Hepatocyte (in vitro differentiated cells): ENCODE results near the gene ACOXL. TPM values are rescaled to one million over a fixed set of nuclear protein-coding genes. Genes with fewer than 3 reads are reported as not detected.
A peak's percentile ranks its signal among the peaks of the same experiment; 100 is the strongest.

Source experiments
- DNase-seq: peaks from one replicate; pipeline ENCODE4 v3.0.0-alpha.2; 2016; ENCODE audit warnings: low spot score
- H2AFZ ChIP-seq: fragments of 200-600 bp; sonication (generic); 2 replicates; pipeline ENCODE4 v1.6.0; 2016; ENCODE audit warnings: antibody characterized with exemption, mild to moderate bottlenecking
- H3K27ac ChIP-seq: fragments of 200-600 bp; sonication (generic); 2 replicates; pipeline ENCODE4 v1.5.1; 2016; ENCODE audit warnings: mild to moderate bottlenecking
- H3K27me3 ChIP-seq: fragments of 200-600 bp; sonication (generic); 2 replicates; pipeline ENCODE4 v1.6.1; 2016
- H3K36me3 ChIP-seq: fragments of 200-600 bp; sonication (generic); replicated peaks from 2 replicates; pipeline ENCODE4 v1.5.1; 2016; ENCODE audit warnings: low read depth; ENCODE audit not compliant: insufficient read depth
- H3K4me1 ChIP-seq: fragments of 200-600 bp; sonication (generic); 2 replicates; pipeline ENCODE4 v1.5.1; 2016; ENCODE audit warnings: mild to moderate bottlenecking, moderate library complexity; ENCODE audit not compliant: insufficient read depth
- H3K4me2 ChIP-seq: fragments of 200-600 bp; sonication (generic); 2 replicates; pipeline ENCODE4 v1.6.0; 2016
- H3K4me3 ChIP-seq: fragments of 200-600 bp; sonication (generic); 2 replicates; pipeline ENCODE4 v1.5.1; 2016; ENCODE audit warnings: mild to moderate bottlenecking
- H3K79me2 ChIP-seq: fragments of 200-600 bp; sonication (generic); 2 replicates; pipeline ENCODE4 v1.6.0; 2017; ENCODE audit warnings: mild to moderate bottlenecking
- H3K9me2 ChIP-seq: fragments of 200-600 bp; sonication (generic); replicated peaks from 2 replicates; pipeline ENCODE4 v1.6.0; 2017; ENCODE audit warnings: mild to moderate bottlenecking; ENCODE audit not compliant: insufficient read depth
- H3K9me3 ChIP-seq: fragments of 200-600 bp; sonication (generic); 2 replicates; pipeline ENCODE4 v1.5.1; 2016; ENCODE audit warnings: low read depth, mild to moderate bottlenecking
- H4K20me1 ChIP-seq: fragments of 200-600 bp; sonication (generic); 2 replicates; pipeline ENCODE4 v1.6.0; 2016; ENCODE audit warnings: mild to moderate bottlenecking; ENCODE audit not compliant: insufficient read depth, poor library complexity, severe bottlenecking
- EZH2 ChIP-seq: fragments of 200-600 bp; sonication (generic); IDR thresholded peaks from 2 replicates; pipeline ENCODE4 v1.6.1; 2016; ENCODE audit warnings: antibody characterized with exemption, mild to moderate bottlenecking, borderline replicate concordance
- EZH2phosphoT487 ChIP-seq: fragments of 200-600 bp; sonication (generic); IDR thresholded peaks from one replicate; pipeline ENCODE4 v1.6.1; 2018; ENCODE audit warnings: antibody characterized with exemption, mild to moderate bottlenecking, low read depth, moderate library complexity; ENCODE audit not compliant: unreplicated experiment, severe bottlenecking
- WGBS: methylation state at CpG from one replicate; pipeline ENCODE4 v1.1.6; 2016; ENCODE audit warnings: low lambda C conversion rate; ENCODE audit errors: missing lambda C conversion rate; 5-methylcytosine and 5-hydroxymethylcytosine counted together
- polyA plus RNA-seq: library from polyadenylated mRNA; unstranded; fragments of >200 nt; fragmentation: Nextera tagmentation; extraction: Ambion mirVana; gene quantifications from 2 replicates; pipeline ENCODE4 v1.2.1, GENCODE V29; 2016
- total RNA-seq: library from RNA; depleted of rRNA; stranded (reverse); fragments of >200 nt; gene quantifications from 2 replicates; pipeline ENCODE4 v1.2.3, GENCODE V29; 2014
- TF ChIP-seq, protein P1 (sequence below): fragments of 200-600 bp; sonication (generic); IDR thresholded peaks from 2 replicates; pipeline ENCODE4 v1.5.1; 2016; ENCODE audit warnings: antibody characterized with exemption, mild to moderate bottlenecking; ENCODE audit not compliant: poor library complexity

Gene ACOXL
- total and polyA plus RNA-seq, 2 experiments from 2014 or later = 0.23 to 1.1 TPM

DNA sequence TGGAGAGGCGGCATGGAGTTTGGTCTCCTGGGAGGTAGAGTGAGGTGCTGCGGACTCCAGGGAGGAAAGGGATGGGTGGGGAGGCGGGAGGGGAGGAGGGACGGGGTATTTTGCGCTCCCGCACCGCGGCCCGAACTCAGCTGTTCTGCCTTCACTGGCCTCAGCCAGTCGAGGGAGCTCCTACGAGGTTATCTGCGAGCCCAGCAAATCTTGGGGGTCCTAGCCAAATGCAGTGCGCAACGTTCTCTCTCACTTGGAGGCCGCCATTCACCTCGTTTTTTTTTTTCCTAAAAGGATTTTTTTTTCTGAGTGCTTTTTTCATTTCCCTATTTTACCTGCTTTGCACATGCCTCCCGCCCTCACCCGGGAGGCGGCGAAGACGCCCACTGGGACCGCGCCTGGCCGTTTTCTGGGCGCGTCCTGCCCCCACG lies 387.5 kb downstream of the ACOXL start:
- TF ChIP-seq EZH2phosphoT487 = no peak
- TF ChIP-seq EZH2 = peak; percentile 18
- TF ChIP-seq, protein P1, sequence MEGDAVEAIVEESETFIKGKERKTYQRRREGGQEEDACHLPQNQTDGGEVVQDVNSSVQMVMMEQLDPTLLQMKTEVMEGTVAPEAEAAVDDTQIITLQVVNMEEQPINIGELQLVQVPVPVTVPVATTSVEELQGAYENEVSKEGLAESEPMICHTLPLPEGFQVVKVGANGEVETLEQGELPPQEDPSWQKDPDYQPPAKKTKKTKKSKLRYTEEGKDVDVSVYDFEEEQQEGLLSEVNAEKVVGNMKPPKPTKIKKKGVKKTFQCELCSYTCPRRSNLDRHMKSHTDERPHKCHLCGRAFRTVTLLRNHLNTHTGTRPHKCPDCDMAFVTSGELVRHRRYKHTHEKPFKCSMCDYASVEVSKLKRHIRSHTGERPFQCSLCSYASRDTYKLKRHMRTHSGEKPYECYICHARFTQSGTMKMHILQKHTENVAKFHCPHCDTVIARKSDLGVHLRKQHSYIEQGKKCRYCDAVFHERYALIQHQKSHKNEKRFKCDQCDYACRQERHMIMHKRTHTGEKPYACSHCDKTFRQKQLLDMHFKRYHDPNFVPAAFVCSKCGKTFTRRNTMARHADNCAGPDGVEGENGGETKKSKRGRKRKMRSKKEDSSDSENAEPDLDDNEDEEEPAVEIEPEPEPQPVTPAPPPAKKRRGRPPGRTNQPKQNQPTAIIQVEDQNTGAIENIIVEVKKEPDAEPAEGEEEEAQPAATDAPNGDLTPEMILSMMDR = no peak
- Histone ChIP-seq H3K4me3 (peak overlapping the region; percentile 79), H3K27ac (peak overlapping the region; percentile 83), H4K20me1 (peaks cover 35% of the 10 kb centered on the region), H3K4me2 (peak overlapping the region; percentile 94), H3K9me3 (no peaks in the 10 kb centered on the region), H3K36me3 (no peaks in the 10 kb centered on the region), H3K79me2 (peaks cover 34% of the 10 kb centered on the region), H3K9me2 (no peaks in the 10 kb centered on the region), H2AFZ (peak overlapping the region; percentile 81), H3K27me3 (peaks cover 31% of the 10 kb centered on the region), H3K4me1 (peaks cover 42% of the 10 kb centered on the region)
- DNase-seq = peak; percentile 23
- WGBS = 7% methylated on average over 18 of the region's 27 CpGs

DNA sequence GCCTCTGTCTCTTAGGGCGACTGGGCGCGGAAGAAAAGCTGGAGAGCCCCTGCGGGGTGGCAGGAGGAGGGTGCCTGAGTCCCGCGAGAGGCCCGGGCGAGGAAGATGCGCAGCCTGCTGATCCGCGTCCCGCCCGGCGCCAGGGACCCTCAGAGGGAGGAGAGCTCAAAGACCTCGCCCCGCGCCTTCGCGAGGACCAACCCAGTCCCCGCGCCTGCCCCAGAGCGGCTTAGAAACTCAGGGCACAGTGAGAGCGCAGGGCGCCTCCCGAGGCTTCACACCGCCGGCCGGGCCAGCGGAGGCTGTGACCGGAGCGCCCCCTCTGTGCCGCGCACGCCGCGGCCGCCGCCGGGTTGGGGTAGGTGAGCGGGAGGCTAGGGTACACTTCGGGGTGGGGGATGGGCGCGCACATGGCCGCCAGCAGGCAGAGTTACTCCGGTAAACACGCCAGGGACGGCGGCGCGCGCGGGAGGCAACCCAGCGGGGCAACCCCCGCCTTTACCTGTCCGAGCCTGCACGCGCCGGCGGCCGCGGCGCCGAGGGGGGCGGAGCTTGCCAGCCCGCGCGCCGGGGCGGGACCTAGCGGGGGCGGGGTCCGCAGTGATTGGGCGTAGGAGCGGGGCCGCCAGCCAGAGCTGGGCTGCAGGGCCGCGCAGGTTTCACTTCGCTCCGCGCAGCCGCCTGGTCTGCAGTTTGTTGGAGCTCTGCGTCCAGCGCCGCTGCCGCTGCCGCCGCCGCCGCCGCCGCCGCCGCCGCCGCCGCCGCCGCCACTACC lies 388.1 kb downstream of the ACOXL start, which contains the start of gene BCL2L11:
Gene BCL2L11 (plus strand): TSS at position 662 of the 775 bp plus-strand sequence. CDS start 2,832 bp downstream, outside the sequence.
- H3K9me3 ChIP-seq = no peaks in the 10 kb centered on the region
- TF ChIP-seq, protein P1 = peak; percentile 32
- TF ChIP-seq EZH2 (no peak), EZH2phosphoT487 (no peak)
- peaks cover 41% of the 10 kb centered on the region for H4K20me1 ChIP-seq
- H2AFZ ChIP-seq = peak within 1 kb of the TSS; percentile 81
- H3K4me2 ChIP-seq = peak within 1 kb of the TSS; percentile 96
- H3K36me3 ChIP-seq = no peaks in the 10 kb centered on the region
- H3K4me1 ChIP-seq = peaks cover 45% of the 10 kb centered on the region
- peak within 1 kb of the TSS; percentile 99 for H3K4me3 ChIP-seq
- peaks cover 40% of the 10 kb centered on the region for H3K79me2 ChIP-seq
- H3K9me2 ChIP-seq = no peaks in the 10 kb centered on the region
- peaks cover 28% of the 10 kb centered on the region for H3K27me3 ChIP-seq
- H3K27ac ChIP-seq = peak within 1 kb of the TSS; percentile 91
- WGBS = 1% methylated on average over 64 of the region's 98 CpGs
- peak; percentile 97 for DNase-seq

DNA sequence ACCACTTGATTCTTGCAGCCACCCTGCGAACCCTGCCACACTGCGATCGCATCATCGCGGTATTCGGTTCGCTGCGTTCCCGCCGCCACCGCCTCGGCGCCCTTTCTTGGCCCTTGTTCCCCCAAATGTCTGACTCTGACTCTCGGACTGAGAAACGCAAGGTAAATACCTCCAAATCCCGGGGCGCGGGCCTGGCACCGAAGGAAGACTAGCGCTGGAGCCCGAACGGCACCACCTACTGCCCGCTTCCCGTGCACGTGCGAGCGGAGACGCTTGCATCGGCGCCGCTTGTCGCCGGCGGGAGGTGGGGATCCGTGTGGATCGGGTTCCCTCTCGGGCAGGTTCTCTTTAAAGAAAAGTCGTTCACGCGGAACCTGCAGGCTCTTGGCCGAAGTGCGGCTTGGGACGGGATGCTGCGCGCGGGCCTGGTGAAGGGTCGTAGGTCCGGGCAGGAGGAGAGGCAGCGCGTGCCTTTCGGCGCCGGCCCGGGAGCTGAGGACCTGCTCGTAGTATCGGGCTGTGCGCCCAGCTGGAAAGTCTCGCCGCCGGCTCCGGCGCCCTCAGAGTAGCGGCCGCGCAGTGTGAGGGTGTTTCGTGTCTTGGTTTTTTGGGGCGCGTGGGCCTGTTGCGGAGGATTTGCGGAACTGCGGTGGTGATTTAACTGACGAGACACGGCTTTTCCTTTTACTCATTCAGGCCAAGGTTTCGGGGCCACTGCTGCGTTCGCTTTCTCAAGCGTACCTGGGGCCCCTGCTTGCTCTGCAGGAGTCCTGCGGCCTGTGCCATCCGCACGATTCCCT lies 388.9 kb downstream of the ACOXL start:
- H3K27ac ChIP-seq = peak overlapping the region; percentile 91
- under 1% methylated on average over 76 of the region's 80 CpGs for WGBS
- peak overlapping the region; percentile 52 for H2AFZ ChIP-seq
- H3K9me2 ChIP-seq = no peaks in the 10 kb centered on the region
- H3K4me2 ChIP-seq = peak overlapping the region; percentile 96
- no peaks in the 10 kb centered on the region for H3K36me3 ChIP-seq
- H3K79me2 ChIP-seq = peaks cover 48% of the 10 kb centered on the region
- DNase-seq = peak; percentile 67
- H4K20me1 ChIP-seq = peaks cover 49% of the 10 kb centered on the region
- peaks cover 45% of the 10 kb centered on the region for H3K4me1 ChIP-seq
- H3K9me3 ChIP-seq = no peaks in the 10 kb centered on the region
- H3K4me3 ChIP-seq = peak overlapping the region; percentile 99
- peaks cover 21% of the 10 kb centered on the region for H3K27me3 ChIP-seq
- TF ChIP-seq EZH2phosphoT487 = no peak
- no peak for TF ChIP-seq EZH2
- TF ChIP-seq, protein P1 = no peak
